Activated CD4-positive, alpha-beta T cell treated with anti-CD3 and anti-CD28 coated beads, Interleukin-2, amount 10 ng/mL, durations not matched to agents 7 days and 5 days (primary cell): Measurements from ENCODE around the gene DKKL1. TPM values are rescaled to one million over a fixed set of nuclear protein-coding genes. Genes with fewer than 3 reads are reported as not detected.

Experiments
- CTCF ChIA-PET: fragments of 350-600 bp; sonication (Branson Sonifier 250); formaldehyde crosslinking; loops from one replicate; lab custom pipeline; 2021; ENCODE audit warnings: antibody characterized with exemption; lab: Charles Lee
- POLR2A ChIA-PET: fragments of 350-600 bp; sonication (Branson Sonifier 250); formaldehyde crosslinking; loops from one replicate; lab custom pipeline; 2021; ENCODE audit warnings: antibody characterized with exemption; lab: Charles Lee
- DNase-seq: peaks from one replicate; pipeline ENCODE4 v3.0.0-alpha.2; 2020
- H3K27ac Mint-ChIP-seq: one replicate; pipeline ENCODE4 v1.8.0; 2021; ENCODE audit warnings: mild to moderate bottlenecking, moderate library complexity, mixed read lengths
- H3K27me3 Mint-ChIP-seq: one replicate; pipeline ENCODE4 v1.8.0; 2021; ENCODE audit warnings: mixed read lengths
- H3K36me3 Mint-ChIP-seq: one replicate; pipeline ENCODE4 v1.8.0; 2021; ENCODE audit warnings: low read depth, mixed read lengths
- H3K4me1 Mint-ChIP-seq: one replicate; pipeline ENCODE4 v1.8.0; 2021; ENCODE audit warnings: mixed read lengths
- H3K4me3 Mint-ChIP-seq: one replicate; pipeline ENCODE4 v1.8.0; 2021; ENCODE audit warnings: mild to moderate bottlenecking, moderate library complexity, mixed read lengths
- H3K9me3 Mint-ChIP-seq: one replicate; pipeline ENCODE4 v1.8.0; 2021; ENCODE audit warnings: mixed read lengths
- total RNA-seq, 2 experiments: library from RNA; stranded (reverse); gene quantifications; one replicate each; pipeline ENCODE4 v1.2.3, GENCODE V29; 2021

Gene DKKL1
- total RNA-seq, 2 experiments from 2014 or later, result not detected

- H3K9me3 Mint-ChIP-seq, result no peaks in the 10 kb centered on the region
- H3K4me3 Mint-ChIP-seq, result peak overlapping the region; percentile 46
- ChIA-PET POLR2A (no interaction called here), CTCF (interaction anchor here (0.5 to 7.2 kb wide), 4 partner anchors 12 to 20 kb away, joined by 3 to 71 read pairs (median 4); no protein-coding TSS in a partner anchor)
- peaks cover 74% of the 10 kb centered on the region for H3K4me1 Mint-ChIP-seq
- peak; percentile 46 for DNase-seq
- H3K27me3 Mint-ChIP-seq, result peaks cover 91% of the 10 kb centered on the region
- H3K27ac Mint-ChIP-seq, result no peak overlapping the region
- peaks cover 4% of the 10 kb centered on the region for H3K36me3 Mint-ChIP-seq
These were observed 60.3 kb downstream of the DKKL1 start for GRCh38 chr19:49423985-49424303.

Other genes with a start within 250 kb of the DKKL1 start
- 1 to 10 TPM; 5.6 TPM for gene LIN7B, start 249.5 kb upstream of the DKKL1 start, total RNA-seq
- gene C19orf73, start 244.7 kb upstream of the DKKL1 start, total RNA-seq, result 1 to 10 TPM; 1.0 to 1.3 TPM
- gene PPFIA3, start 244.3 kb upstream of the DKKL1 start, total RNA-seq, result 1 to 10 TPM; 1.6 TPM
- gene HRC, start 208.5 kb upstream of the DKKL1 start, total RNA-seq, result not detected
- gene TRPM4, start 206.1 kb upstream of the DKKL1 start, total RNA-seq, result under 1 TPM; 0.25 to 0.33 TPM
- 1 to 10 TPM; 4.8 to 5.7 TPM for gene SLC6A16, start 38.7 kb upstream of the DKKL1 start, total RNA-seq
- gene CD37, start 28.5 kb upstream of the DKKL1 start, total RNA-seq, result 100 to 1,000 TPM; 268 to 352 TPM
- not detected for gene TEAD2, start 1.5 kb upstream of the DKKL1 start, total RNA-seq
- under 1 TPM; 0.45 to 0.85 TPM for gene KASH5, start 24.4 kb downstream of the DKKL1 start, total RNA-seq
- 1 to 10 TPM in 1 of 2 experiments, under 1 TPM in 1; 0.52 to 1.2 TPM for gene PTH2, start 59.6 kb downstream of the DKKL1 start, total RNA-seq
- gene GFY, start 61.5 kb downstream of the DKKL1 start, total RNA-seq, result not detected
- under 1 TPM; 0.15 to 0.25 TPM for gene SLC17A7, start 77.7 kb downstream of the DKKL1 start, total RNA-seq
- 100 to 1,000 TPM; 146 to 176 TPM for gene PIH1D1, start 87.9 kb downstream of the DKKL1 start, total RNA-seq
- gene ALDH16A1, start 89.3 kb downstream of the DKKL1 start, total RNA-seq, result 10 to 100 TPM; 49.2 to 60.4 TPM
- 100 to 1,000 TPM; 348 to 355 TPM for gene FLT3LG, start 110.3 kb downstream of the DKKL1 start, total RNA-seq
- 1,000 to 10,000 TPM; 2,327 to 2,349 TPM for gene RPL13A, start 123.7 kb downstream of the DKKL1 start, total RNA-seq
- 1,000 to 10,000 TPM; 1,996 to 2,084 TPM for gene RPS11, start 132.6 kb downstream of the DKKL1 start, total RNA-seq
- 10 to 100 TPM; 25.0 to 27.4 TPM for gene FCGRT, start 148.8 kb downstream of the DKKL1 start, total RNA-seq
- 1 to 10 TPM; 4.2 TPM for gene RCN3, start 164.1 kb downstream of the DKKL1 start, total RNA-seq
- gene NOSIP, start 216.7 kb downstream of the DKKL1 start, total RNA-seq, result 100 to 1,000 TPM; 288 TPM
- gene PRRG2, start 217.4 kb downstream of the DKKL1 start, total RNA-seq, result 1 to 10 TPM; 1.1 TPM
- 10 to 100 TPM; 41.5 to 45.9 TPM for gene PRR12, start 227.3 kb downstream of the DKKL1 start, total RNA-seq